Aorta (tissue), 5 donors: ENCODE data around the gene HAGHL. TPM values are rescaled to one million over a fixed set of nuclear protein-coding genes. Genes with fewer than 3 reads are reported as not detected.
"Not testable (repeated sequence)": the region's sequence is repeated elsewhere in the genome, so short reads cannot be mapped to it uniquely, and the experiment has no call there.

Experiments
- ATAC-seq: fragments of 200-7000 bp; cut with Tn5 transposase; one replicate; pipeline ENCODE4 v1.9.1; 2022; ENCODE audit warnings: moderate library complexity; ENCODE audit not compliant: low FRiP score
- DNase-seq, 2 donors: peaks; one replicate each; pipeline ENCODE4 v3.0.0-alpha.2; 2020
- H3K27ac ChIP-seq, 2 donors: one replicate each; pipeline ENCODE4 v1.5.1; 2013; ENCODE audit warnings: low read length in 2 of 2, mild to moderate bottlenecking in 2 of 2, moderate library complexity in 2 of 2, control low read depth in 1 of 2, inconsistent platforms in 1 of 2, low read depth in 1 of 2
- H3K27me3 ChIP-seq, 2 donors: one replicate each; pipeline ENCODE4 v1.6.1; 2013; ENCODE audit warnings: control low read depth in 1 of 2, low read length in 1 of 2, mild to moderate bottlenecking in 1 of 2, moderate library complexity in 1 of 2; ENCODE audit not compliant: insufficient read depth in 2 of 2, control insufficient read depth in 1 of 2
- H3K36me3 ChIP-seq, 2 donors: one replicate each; pipeline ENCODE4 v1.6.1; 2013; ENCODE audit warnings: control low read depth in 1 of 2, low read length in 1 of 2, mild to moderate bottlenecking in 1 of 2; ENCODE audit not compliant: insufficient read depth in 2 of 2, control insufficient read depth in 1 of 2
- H3K4me1 ChIP-seq, 2 donors: one replicate each; pipeline ENCODE4 v1.6.1; 2013; ENCODE audit warnings: low read length in 2 of 2, control low read depth in 1 of 2, mild to moderate bottlenecking in 1 of 2, moderate library complexity in 1 of 2; ENCODE audit not compliant: insufficient read depth in 2 of 2, control insufficient read depth in 1 of 2
- H3K4me3 ChIP-seq, 2 donors: one replicate each; pipeline ENCODE4 v1.5.1; 2013; ENCODE audit warnings: low read length in 2 of 2, control low read depth in 1 of 2, mild to moderate bottlenecking in 1 of 2
- H3K9me3 ChIP-seq: one replicate; pipeline ENCODE4 v1.6.1; 2013; ENCODE audit warnings: mild to moderate bottlenecking, low read length; ENCODE audit not compliant: control insufficient read depth
- WGBS, 2 donors: extraction: QIAGEN DNeasy Blood & Tissue Kit; methylation state at CpG; one replicate each; pipeline ENCODE4 v1.1.7; 2013; 5-methylcytosine and 5-hydroxymethylcytosine counted together
- intact Hi-C, 2 donors: fragments of 100-400 bp; cut with DNase I; formaldehyde crosslinking; loops; one replicate each; pipeline versions ENCODE4 v1.14.2 to v1.15.0; 2022
- polyA plus RNA-seq, 2 donors: library from polyadenylated mRNA; stranded (reverse); fragments of 200-250 nt; gene quantifications; one replicate each; pipeline ENCODE4 v1.2.3, GENCODE V29; 2013
- total RNA-seq, 2 donors: library from RNA; stranded (reverse); fragmentation: NEBNext Ultra II Directional; extraction: Animal tissue kit (Norgen Biotek cat#: 25700); gene quantifications; one replicate each; pipeline ENCODE4 v1.2.1, GENCODE V29; 2021
- donor health status: healthy with polysubstance abuse.
- donor health status: Bipolar disorder and iron deficiency.
- donor health status: DM: no; HTN: no; CAD: no.
- donor health status: DM: no; HTN: no; CAD: no.
- donor health status: DM: yes; HTN: yes; CAD: no.

The HAGHL gene
- total and polyA plus RNA-seq, 4 donors, result 2.4 to 22.5 (median 3.3) TPM

DNA sequence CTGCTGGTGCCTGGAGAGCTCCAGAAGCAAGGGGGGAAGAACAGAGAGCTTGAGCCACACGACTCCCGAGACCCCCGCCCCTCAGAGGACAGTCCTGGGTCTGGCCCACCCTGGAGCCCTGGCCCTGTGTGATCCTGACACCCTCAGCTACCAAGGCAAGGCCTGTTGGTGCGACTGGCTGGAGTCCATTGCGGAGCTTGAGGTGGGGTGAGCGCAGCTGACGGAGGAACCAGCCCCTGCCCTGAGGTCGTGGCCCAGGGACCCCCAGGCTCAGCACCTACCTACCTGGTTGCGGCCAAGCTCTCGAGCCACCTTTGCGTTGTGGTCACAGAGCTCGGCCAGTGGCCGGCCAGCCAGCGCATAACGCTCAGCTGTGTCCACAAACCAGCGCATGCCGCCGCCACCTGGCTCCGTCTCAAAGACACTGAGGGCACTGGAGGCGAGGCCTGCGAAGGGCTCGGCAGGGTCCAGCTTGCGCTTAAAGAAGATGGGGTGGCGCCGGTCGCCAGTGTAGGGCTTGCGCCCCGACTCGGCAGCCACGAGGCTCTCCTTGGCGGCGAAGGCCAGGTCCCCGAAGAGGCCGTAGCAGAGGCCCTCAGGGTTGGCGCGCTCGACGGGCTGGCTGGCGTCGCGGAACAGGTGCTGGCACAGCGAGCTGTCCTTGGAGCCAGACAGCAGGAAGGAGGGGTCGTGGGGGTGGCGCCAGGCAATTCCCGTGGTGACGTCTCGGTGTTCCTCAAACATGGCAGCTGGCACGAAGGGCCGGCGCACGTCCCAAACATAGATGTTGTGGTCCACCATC lies 40.2 kb upstream of the HAGHL start:
- Histone ChIP-seq H3K4me1 (no peaks in the 10 kb centered on the region), H3K27me3 (no peaks in the 10 kb centered on the region), H3K9me3 (no peaks in the 10 kb centered on the region), H3K4me3 (no peak overlapping the region), H3K27ac (no peak overlapping the region), H3K36me3 (peaks cover 0 to 5% of the 10 kb centered on the region in 2 donors)
- intact Hi-C loops, result no loop called here
- ATAC-seq (no peak), DNase-seq (no peak)
- 94 to 95% methylated on average over 49 to 51 of the region's 51 CpGs for WGBS, 2 donors

DNA sequence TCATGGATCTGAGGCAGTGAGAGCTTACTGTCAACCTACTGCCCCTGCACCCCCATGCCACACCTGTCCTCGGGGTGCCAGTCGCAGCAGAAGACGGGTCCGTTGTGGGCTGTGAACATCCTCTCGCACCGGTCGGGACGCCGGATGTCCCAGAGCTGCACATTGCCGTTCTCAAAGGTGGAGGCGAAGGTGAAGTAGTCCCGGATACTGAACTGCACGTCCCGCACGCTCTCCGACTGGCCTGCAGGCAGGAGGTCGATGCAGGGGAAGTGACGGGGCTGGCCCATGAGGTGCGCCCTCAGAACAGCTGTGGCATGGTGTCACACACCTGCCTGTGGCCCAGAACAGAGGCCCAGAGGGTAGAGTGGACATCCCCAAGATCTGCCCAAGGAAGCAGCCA lies 39.4 kb upstream of the HAGHL start:
- H3K9me3 ChIP-seq, result no peaks in the 10 kb centered on the region
- DNase-seq (no peak), ATAC-seq (no peak)
- H3K4me1 ChIP-seq, result no peaks in the 10 kb centered on the region
- H3K36me3 ChIP-seq, result no peaks in the 10 kb centered on the region
- no peak overlapping the region for H3K4me3 ChIP-seq
- no peaks in the 10 kb centered on the region for H3K27me3 ChIP-seq
- no peak overlapping the region for H3K27ac ChIP-seq
- 90 to 92% methylated on average over 19 of the region's 19 CpGs for WGBS, 2 donors
- intact Hi-C loops, result no loop called here

DNA sequence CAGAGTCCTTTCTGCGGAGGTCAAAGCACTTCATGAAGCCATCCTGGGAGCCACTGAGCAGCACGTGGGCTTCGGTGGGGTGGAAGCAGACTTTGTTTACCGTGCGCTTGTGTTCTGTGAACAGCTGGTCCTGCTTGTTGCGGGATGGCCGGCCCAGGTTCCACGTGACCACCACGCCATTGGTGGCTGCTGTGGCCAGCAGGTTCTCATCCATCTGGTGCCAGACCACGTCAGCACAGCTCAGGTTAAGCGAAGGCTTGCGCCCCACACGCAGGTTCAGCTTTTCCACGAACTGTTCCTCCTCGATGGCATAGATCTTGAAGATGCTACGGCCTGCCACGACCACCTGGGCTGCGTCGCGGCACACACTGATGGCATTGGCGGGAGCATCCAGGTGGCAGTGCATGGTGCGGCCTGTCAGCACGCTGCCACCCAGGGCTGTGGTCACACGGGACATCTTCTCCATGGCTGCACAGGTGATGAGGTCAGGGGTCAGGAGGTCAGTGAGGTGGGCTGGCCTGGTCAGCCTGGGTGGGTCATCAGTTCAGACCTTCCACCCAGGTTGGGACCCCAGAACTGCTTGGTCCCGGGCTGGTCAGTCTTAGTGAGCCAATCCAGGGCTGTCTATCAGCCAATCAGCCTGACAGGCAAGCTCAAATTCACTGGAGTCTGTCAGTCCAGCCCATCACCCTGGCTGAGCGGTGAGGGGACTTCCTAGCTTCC lies 37.6 kb upstream of the HAGHL start:
- WGBS, 2 donors, result 83% methylated on average over 26 of the region's 26 CpGs
- Histone ChIP-seq H3K27ac (no peak overlapping the region), H3K36me3 (no peaks in the 10 kb centered on the region), H3K27me3 (no peaks in the 10 kb centered on the region), H3K4me3 (peak overlapping the region in 1 of 2 donors; percentile 71), H3K4me1 (no peaks in the 10 kb centered on the region), H3K9me3 (no peaks in the 10 kb centered on the region)
- intact Hi-C loops, result no loop called here
- DNase-seq, result no peak
- no peak for ATAC-seq

- DNase-seq, H3K4me1 ChIP-seq, intact Hi-C loops, H3K27ac ChIP-seq, H3K4me3 ChIP-seq, ATAC-seq, H3K9me3 ChIP-seq, H3K27me3 ChIP-seq, H3K36me3 ChIP-seq: not testable (repeated sequence)
- 82 to 85% methylated on average over 16 of the region's 16 CpGs for WGBS, 2 donors
Measured at GRCh38 chr16:691242-691641, 35.7 kb upstream of the HAGHL start.

DNA sequence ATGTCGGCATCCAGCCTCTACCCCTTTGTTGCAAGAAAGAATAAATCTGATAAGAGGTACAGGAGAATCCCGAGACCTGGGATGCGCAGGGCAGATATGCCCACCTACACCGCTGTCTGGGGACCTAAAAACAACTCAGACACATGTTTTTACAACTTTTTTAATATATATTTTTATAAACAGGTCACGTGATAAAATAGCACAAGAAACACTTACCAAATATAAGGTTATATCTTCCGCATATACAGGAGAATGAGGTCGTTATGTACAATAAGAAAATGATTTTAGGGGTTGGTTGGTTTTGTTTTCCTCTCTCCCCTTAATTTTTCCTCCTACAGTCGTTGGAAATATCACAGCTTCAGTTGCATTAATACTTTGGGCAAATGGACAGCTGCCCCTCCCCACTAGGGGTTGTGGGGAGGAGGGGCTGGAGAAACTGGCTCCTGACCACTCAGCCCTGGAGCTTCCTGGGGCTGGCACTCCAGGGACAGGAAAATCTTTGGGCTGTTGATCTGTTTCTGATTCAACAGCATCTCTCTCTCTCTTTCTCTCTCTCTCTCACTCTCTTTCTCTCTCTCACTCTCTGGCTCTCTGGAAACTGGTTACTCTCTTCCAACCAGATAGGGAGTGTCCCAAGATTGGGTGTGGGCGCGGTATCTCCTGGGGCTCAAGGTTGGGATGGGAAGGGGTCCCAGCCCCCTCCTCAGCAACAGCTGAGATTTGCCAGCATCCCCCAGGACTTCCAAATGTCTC lies 34.4 kb upstream of the HAGHL start:
- no peak for ATAC-seq
- intact Hi-C loops, result no loop called here
- no peaks in the 10 kb centered on the region for H3K4me1 ChIP-seq
- no peaks in the 10 kb centered on the region for H3K36me3 ChIP-seq
- H3K9me3 ChIP-seq, result no peaks in the 10 kb centered on the region
- H3K4me3 ChIP-seq, result no peak overlapping the region
- peaks cover 0 to 2% of the 10 kb centered on the region in 2 donors for H3K27me3 ChIP-seq
- 65 to 67% methylated on average over 10 of the region's 10 CpGs for WGBS, 2 donors
- H3K27ac ChIP-seq, result no peak overlapping the region
- DNase-seq, result no peak

GRCh38 chr16:693364-693763 lies 33.5 kb upstream of the HAGHL start:
- intact Hi-C loops, result no loop called here
- ATAC-seq (no peak), DNase-seq (no peak)
- no peak overlapping the region for H3K4me3 ChIP-seq
- no peak overlapping the region for H3K27ac ChIP-seq
- 30 to 36% methylated on average over 22 of the region's 22 CpGs for WGBS, 2 donors
- H3K36me3 ChIP-seq, result no peaks in the 10 kb centered on the region
- no peaks in the 10 kb centered on the region for H3K4me1 ChIP-seq
- H3K27me3 ChIP-seq, result peaks cover 0 to 2% of the 10 kb centered on the region in 2 donors
- no peaks in the 10 kb centered on the region for H3K9me3 ChIP-seq

DNA sequence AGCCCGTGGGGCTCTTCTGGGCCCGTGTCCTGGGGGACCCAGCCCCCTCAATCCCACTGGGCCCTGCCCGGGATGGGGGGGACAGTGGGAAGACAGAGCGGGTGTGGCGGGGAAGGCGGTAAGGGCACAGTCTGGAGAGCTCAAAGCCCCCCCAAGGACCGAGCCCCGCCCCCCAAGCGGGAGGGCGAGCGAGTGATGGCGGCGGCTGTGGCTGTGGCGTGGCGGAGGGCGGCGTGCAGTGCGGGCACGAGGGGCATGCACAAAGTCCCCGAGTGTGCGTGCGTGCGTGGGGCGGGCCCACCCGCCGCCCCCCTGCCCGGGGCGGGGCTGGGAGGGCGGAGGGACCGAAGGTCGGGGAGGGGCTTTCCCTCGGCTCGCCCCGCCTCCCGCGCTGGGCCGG lies 33.1 kb upstream of the HAGHL start:
- no peak for DNase-seq
- no peak for ATAC-seq
- no peaks in the 10 kb centered on the region for H3K9me3 ChIP-seq
- WGBS, 2 donors, result 3% methylated on average over 19 to 37 of the region's 37 CpGs
- no peaks in the 10 kb centered on the region for H3K36me3 ChIP-seq
- H3K4me1 ChIP-seq, result no peaks in the 10 kb centered on the region
- no peak overlapping the region for H3K4me3 ChIP-seq
- H3K27ac ChIP-seq, result no peak overlapping the region
- intact Hi-C loops, result no loop called here
- H3K27me3 ChIP-seq, result peaks cover 0 to 2% of the 10 kb centered on the region in 2 donors

- intact Hi-C loops, result no loop called here
- H3K4me3 ChIP-seq, result no peak overlapping the region
- WGBS, 2 donors, result 1 to 2% methylated on average over 55 to 64 of the region's 64 CpGs
- no peak for DNase-seq
- peaks cover 0 to 2% of the 10 kb centered on the region in 2 donors for H3K27me3 ChIP-seq
- H3K9me3 ChIP-seq, result no peaks in the 10 kb centered on the region
- ATAC-seq, result no peak
- H3K4me1 ChIP-seq, result no peaks in the 10 kb centered on the region
- no peaks in the 10 kb centered on the region for H3K36me3 ChIP-seq
- no peak overlapping the region for H3K27ac ChIP-seq
Measured at GRCh38 chr16:694187-694862, 32.6 kb upstream of the HAGHL start.
